Activated CD8-positive, alpha-beta T cell treated with anti-CD3 and anti-CD28 coated beads, Interleukin-2, amount 10 ng/mL, durations not matched to agents 7 days and 5 days (primary cell): ENCODE data around the gene SLX9. TPM values are rescaled to one million over a fixed set of nuclear protein-coding genes. Genes with fewer than 3 reads are reported as not detected.
A peak's percentile ranks its signal among the peaks of the same experiment; 100 is the strongest.

Experiments
- ATAC-seq: fragments of 150-1000 bp; cut with Tn5 transposase; one replicate; pipeline ENCODE4 v1.10.0; 2021; ENCODE audit warnings: moderate library complexity
- CTCF ChIA-PET: fragments of 350-600 bp; sonication (Branson Sonifier 250); formaldehyde crosslinking; loops from one replicate; lab custom pipeline; 2021; ENCODE audit warnings: antibody characterized with exemption; lab: Charles Lee
- POLR2A ChIA-PET: fragments of 350-600 bp; sonication (Branson Sonifier 250); formaldehyde crosslinking; loops from one replicate; lab custom pipeline; 2021; ENCODE audit warnings: antibody characterized with exemption; lab: Charles Lee
- DNase-seq: peaks from one replicate; pipeline ENCODE4 v3.0.0-alpha.2; 2020
- H3K27ac Mint-ChIP-seq: one replicate; pipeline ENCODE4 v1.8.0; 2021; ENCODE audit warnings: mild to moderate bottlenecking, mixed read lengths
- H3K27me3 Mint-ChIP-seq: one replicate; pipeline ENCODE4 v1.8.0; 2021; ENCODE audit warnings: low read depth, mixed read lengths
- H3K36me3 Mint-ChIP-seq: one replicate; pipeline ENCODE4 v1.8.0; 2021; ENCODE audit warnings: low read depth, mixed read lengths
- H3K4me1 Mint-ChIP-seq: one replicate; pipeline ENCODE4 v1.8.0; 2021; ENCODE audit warnings: low read depth, mixed read lengths
- H3K4me3 Mint-ChIP-seq: one replicate; pipeline ENCODE4 v1.8.0; 2021; ENCODE audit warnings: mild to moderate bottlenecking, mixed read lengths
- H3K9me3 Mint-ChIP-seq: one replicate; pipeline ENCODE4 v1.8.0; 2022; ENCODE audit warnings: mixed read lengths; ENCODE audit not compliant: insufficient read depth
- total RNA-seq, 2 experiments: library from RNA; stranded (reverse); gene quantifications; one replicate each; pipeline ENCODE4 v1.2.3, GENCODE V29; 2021

Gene SLX9
- total RNA-seq, 2 experiments from 2014 or later: 56.6 to 60.4 TPM

GRCh38 chr21:44957901-44958451, 18.1 kb downstream of the SLX9 start:
- Mint-ChIP-seq H3K4me3 (no peak overlapping the region), H3K9me3 (no peaks in the 10 kb centered on the region), H3K4me1 (no peaks in the 10 kb centered on the region), H3K27ac (no peak overlapping the region), H3K27me3 (no peaks in the 10 kb centered on the region), H3K36me3 (peaks cover 33% of the 10 kb centered on the region)
- DNase-seq: no peak
- CTCF ChIA-PET: interaction anchor here (0.8 to 1.9 kb wide), 3 partner anchors 8 to 180 kb away, joined by 3 to 6 read pairs (median 4); no protein-coding TSS in a partner anchor
- no peak for ATAC-seq
- POLR2A ChIA-PET: no interaction called here

DNA sequence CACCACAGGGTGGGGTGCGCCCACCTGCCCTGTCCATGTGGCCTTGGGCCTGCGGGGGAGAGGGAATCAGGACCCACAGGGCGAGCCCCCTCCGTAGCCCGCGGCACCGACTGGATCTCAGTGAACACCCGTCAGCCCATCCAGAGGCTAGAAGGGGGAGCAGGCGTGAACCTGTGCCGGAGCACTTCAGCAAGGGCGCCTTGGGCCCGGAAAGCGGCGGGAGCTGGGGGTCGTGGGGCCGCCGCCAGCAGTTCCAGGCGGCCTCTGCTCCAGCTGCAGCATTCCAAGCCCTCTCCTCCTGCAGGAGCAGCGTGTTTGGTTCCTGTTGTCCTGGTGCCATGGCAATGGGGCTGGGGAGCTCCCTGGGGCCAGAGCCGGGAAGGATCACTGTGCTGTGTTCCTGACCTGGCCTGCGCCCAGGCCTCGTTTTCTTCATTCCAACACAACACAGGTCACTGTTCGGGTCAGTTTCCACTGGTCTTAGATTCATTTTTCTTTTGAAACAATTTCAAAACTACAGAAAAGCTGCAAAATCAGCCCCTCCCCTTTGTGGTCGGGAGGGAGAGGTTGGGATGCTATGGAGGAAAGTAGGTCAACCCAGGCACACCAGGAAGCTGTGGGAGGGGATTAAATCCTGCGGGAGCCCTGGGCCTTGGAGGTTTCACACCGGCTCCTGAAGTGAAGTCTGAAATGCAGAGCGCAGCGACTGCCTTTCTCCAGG, 18.8 kb downstream of the SLX9 start:
- ATAC-seq (no peak), DNase-seq (no peak)
- ChIA-PET CTCF (interaction anchor here (0.8 to 1.9 kb wide), 3 partner anchors 9 to 180 kb away, joined by 3 to 6 read pairs (median 4); no protein-coding TSS in a partner anchor), POLR2A (no interaction called here)
- H3K9me3 Mint-ChIP-seq: no peaks in the 10 kb centered on the region
- no peaks in the 10 kb centered on the region for H3K27me3 Mint-ChIP-seq
- no peak overlapping the region for H3K4me3 Mint-ChIP-seq
- peaks cover 2% of the 10 kb centered on the region for H3K4me1 Mint-ChIP-seq
- H3K36me3 Mint-ChIP-seq: peaks cover 35% of the 10 kb centered on the region
- no peak overlapping the region for H3K27ac Mint-ChIP-seq

DNA sequence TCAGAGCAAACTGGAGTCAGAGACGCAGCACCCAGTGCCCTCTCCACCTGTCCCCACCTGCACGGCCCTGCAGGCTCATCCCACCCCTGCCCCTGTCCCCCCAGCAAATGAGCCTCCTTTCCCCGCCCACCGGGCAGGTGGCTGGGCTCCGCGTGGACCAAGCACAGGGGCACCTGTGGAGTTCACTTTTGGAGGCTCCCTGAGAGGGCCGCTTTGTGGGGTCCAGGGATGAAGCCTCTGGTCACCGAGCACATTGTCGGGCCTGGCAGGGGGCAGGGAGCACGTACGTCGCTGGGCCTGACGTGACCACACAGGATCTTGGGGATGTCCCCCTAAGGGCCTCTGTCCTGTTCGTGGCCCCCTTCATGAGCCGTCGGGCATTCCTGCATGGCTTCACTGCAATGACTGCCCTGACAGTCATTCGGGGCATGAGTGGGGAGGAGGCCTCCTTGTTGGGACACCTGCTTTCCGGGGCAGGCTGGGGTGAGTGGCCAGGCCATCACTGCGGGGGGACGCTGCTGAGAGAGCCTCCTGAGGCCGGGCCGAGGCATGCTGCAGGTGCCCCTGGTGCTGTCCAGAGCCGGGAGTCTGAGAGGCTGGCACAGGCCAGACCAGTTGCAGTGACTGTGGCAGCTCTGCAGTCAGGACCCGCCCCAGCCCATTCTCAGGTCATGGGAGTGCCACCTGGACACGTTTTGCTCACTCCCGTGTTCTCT, 19.7 kb downstream of the SLX9 start:
- no peak overlapping the region for H3K27ac Mint-ChIP-seq
- H3K9me3 Mint-ChIP-seq: no peaks in the 10 kb centered on the region
- ChIA-PET POLR2A (no interaction called here), CTCF (interaction anchor here (1.6 to 7.9 kb wide), 2 partner anchors 9 to 169 kb away, joined by 4 to 48 read pairs; no protein-coding TSS in a partner anchor)
- H3K27me3 Mint-ChIP-seq: no peaks in the 10 kb centered on the region
- DNase-seq (no peak), ATAC-seq (no peak)
- H3K4me1 Mint-ChIP-seq: peaks cover 9% of the 10 kb centered on the region
- no peak overlapping the region for H3K4me3 Mint-ChIP-seq
- H3K36me3 Mint-ChIP-seq: peaks cover 40% of the 10 kb centered on the region

DNA sequence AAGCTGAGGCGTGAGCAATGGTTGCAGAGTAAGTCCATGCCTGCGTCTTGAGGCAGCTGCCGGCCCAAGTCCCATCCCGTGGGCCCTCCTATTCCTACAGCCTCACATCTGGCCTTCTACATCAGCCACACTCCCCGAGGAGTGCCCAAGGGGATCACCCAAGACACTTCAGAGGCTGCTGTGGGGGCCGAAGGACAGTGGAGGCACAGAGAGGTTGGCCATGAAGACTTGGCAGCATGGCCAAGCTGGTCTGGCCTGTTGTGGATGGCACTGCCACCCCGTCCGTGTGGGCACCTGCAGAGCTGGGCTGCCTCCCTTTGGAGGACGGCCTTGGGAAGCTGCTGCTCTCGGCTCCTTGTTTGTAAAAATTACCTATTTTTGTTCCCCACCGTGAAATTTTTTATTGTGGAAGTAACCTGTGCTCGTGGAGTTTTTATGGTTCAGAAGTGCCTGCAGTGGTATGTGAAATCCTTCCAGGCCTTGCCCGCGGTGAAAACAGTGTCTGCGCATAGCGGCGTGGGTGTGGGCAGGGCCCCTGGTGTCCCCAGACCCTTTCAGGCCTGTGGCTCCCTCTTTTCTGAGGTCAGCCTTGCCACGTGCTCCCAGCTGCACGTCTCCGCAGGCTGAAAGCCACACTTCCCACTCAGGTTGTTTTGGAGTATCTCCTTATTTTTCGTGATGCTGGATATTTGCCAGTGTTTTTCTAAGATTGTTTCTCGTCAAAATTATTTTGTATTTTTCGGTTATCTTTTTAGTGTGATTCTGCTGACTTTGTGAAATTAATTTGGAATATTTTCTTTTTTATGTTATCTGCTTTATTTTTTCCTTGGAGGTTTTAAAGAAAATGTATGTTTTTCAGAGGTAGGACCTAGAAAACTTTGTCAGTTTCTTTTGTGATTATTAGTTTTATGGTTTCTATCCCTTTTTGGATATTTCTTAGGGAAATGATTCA, 20.6 kb downstream of the SLX9 start:
- no peak for DNase-seq
- peaks cover 45% of the 10 kb centered on the region for H3K36me3 Mint-ChIP-seq
- H3K27me3 Mint-ChIP-seq: no peaks in the 10 kb centered on the region
- no peak overlapping the region for H3K27ac Mint-ChIP-seq
- no peaks in the 10 kb centered on the region for H3K9me3 Mint-ChIP-seq
- H3K4me3 Mint-ChIP-seq: no peak overlapping the region
- H3K4me1 Mint-ChIP-seq: peaks cover 18% of the 10 kb centered on the region
- no peak for ATAC-seq
- CTCF ChIA-PET: interaction anchor here (1.1 to 7.9 kb wide), 2 partner anchors 9 to 168 kb away, joined by 3 to 48 read pairs; no protein-coding TSS in a partner anchor
- POLR2A ChIA-PET: no interaction called here

DNA sequence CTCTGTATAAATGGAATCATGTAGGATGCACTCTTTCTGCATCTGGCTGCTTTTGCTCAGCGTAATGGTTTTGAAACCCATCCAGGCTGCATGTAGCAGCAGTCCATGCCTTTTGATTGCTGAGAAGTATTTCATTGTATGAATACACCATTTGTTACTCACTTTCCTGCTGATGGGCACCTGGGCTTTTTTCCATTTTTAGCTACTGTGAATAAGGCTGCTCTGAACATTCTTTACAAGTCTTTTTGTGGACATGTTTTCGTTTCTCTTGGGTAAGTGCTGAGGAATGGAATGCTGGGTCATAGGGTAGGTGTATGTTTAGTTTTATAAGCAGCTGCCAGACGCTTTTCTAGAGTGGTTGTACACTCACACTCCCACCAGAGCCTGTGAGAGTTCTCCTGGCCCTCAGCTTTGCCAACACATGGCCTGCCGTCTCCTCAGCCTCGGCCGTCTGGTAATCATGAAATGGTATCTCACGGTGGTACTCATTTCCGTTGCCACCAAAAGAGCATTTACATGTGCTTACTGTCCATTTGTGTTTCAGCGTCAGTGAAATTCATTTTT, 22.7 kb downstream of the SLX9 start:
- CTCF ChIA-PET: interaction anchor here (1.5 to 10.3 kb wide), 5 partner anchors 13 to 346 kb away, joined by 5 to 60 read pairs (median 20); no protein-coding TSS in a partner anchor
- H3K9me3 Mint-ChIP-seq: no peaks in the 10 kb centered on the region
- ATAC-seq (no peak), DNase-seq (no peak)
- H3K4me1 Mint-ChIP-seq: peaks cover 33% of the 10 kb centered on the region
- H3K36me3 Mint-ChIP-seq: peaks cover 44% of the 10 kb centered on the region
- POLR2A ChIA-PET: no interaction called here
- H3K27me3 Mint-ChIP-seq: no peaks in the 10 kb centered on the region
- no peak overlapping the region for H3K27ac Mint-ChIP-seq
- no peak overlapping the region for H3K4me3 Mint-ChIP-seq

GRCh38 chr21:44964381-44964780, 24.6 kb downstream of the SLX9 start:
- ATAC-seq: no peak
- H3K36me3 Mint-ChIP-seq: peaks cover 53% of the 10 kb centered on the region
- H3K4me3 Mint-ChIP-seq: no peak overlapping the region
- no peaks in the 10 kb centered on the region for H3K27me3 Mint-ChIP-seq
- POLR2A ChIA-PET: interaction anchor here (1.1 kb wide), 1 partner anchor 27 kb away, joined by 4 read pairs; no protein-coding TSS in a partner anchor
- H3K4me1 Mint-ChIP-seq: peaks cover 48% of the 10 kb centered on the region
- no peak for DNase-seq
- CTCF ChIA-PET: interaction anchor here (1.2 to 10.3 kb wide), 6 partner anchors 15 to 173 kb away, joined by 3 to 60 read pairs (median 12); no protein-coding TSS in a partner anchor
- H3K27ac Mint-ChIP-seq: no peak overlapping the region
- H3K9me3 Mint-ChIP-seq: no peaks in the 10 kb centered on the region

- no peaks in the 10 kb centered on the region for H3K27me3 Mint-ChIP-seq
- DNase-seq (peak; percentile 25), ATAC-seq (peak; percentile 45)
- peaks cover 59% of the 10 kb centered on the region for H3K36me3 Mint-ChIP-seq
- ChIA-PET CTCF (interaction anchor here (0.9 to 10.3 kb wide), 4 partner anchors 33 to 172 kb away, joined by 3 to 60 read pairs (median 26); no protein-coding TSS in a partner anchor), POLR2A (no interaction called here)
- peaks cover 58% of the 10 kb centered on the region for H3K4me1 Mint-ChIP-seq
- H3K4me3 Mint-ChIP-seq: peak overlapping the region; percentile 0
- no peaks in the 10 kb centered on the region for H3K9me3 Mint-ChIP-seq
- H3K27ac Mint-ChIP-seq: peak overlapping the region; percentile 44
These were observed 25.6 kb downstream of the SLX9 start for GRCh38 chr21:44965251-44966022.

GRCh38 chr21:44966135-44967081, 26.6 kb downstream of the SLX9 start:
- Mint-ChIP-seq H3K36me3 (peaks cover 50% of the 10 kb centered on the region), H3K9me3 (no peaks in the 10 kb centered on the region), H3K4me1 (peaks cover 60% of the 10 kb centered on the region), H3K4me3 (no peak overlapping the region), H3K27ac (peak overlapping the region; percentile 48), H3K27me3 (no peaks in the 10 kb centered on the region)
- no peak for ATAC-seq
- DNase-seq: no peak
- CTCF ChIA-PET: interaction anchor here (7.9 to 10.3 kb wide), 2 partner anchors 162 to 171 kb away, joined by 48 to 60 read pairs; no protein-coding TSS in a partner anchor
- POLR2A ChIA-PET: interaction anchor here (1.3 kb wide), 1 partner anchor 135 kb away, joined by 4 read pairs; no protein-coding TSS in a partner anchor
